BJ (cell line): ENCODE results near the gene GARIN5A. TPM values are rescaled to one million over a fixed set of nuclear protein-coding genes. Genes with fewer than 3 reads are reported as not detected.

Source experiments
- CTCF ChIA-PET: fragments of 350-600 bp; formaldehyde crosslinking; extraction: SDS; loops from one replicate; lab custom pipeline; 2021; ENCODE audit warnings: antibody characterized with exemption, inconsistent platforms; lab: Yijun Ruan, JAX
- POLR2A ChIA-PET: fragments of 300-600 bp; sonication (Branson Sonifier 250); formaldehyde crosslinking; extraction: SDS; loops from one replicate; lab custom pipeline; 2021; ENCODE audit warnings: antibody characterized with exemption; lab: Charles Lee
- DNase-seq: peaks from one replicate; pipeline ENCODE4 v3.0.0-alpha.2; 2011; ENCODE audit warnings: low read depth
- H3K27me3 ChIP-seq: 2 replicates; pipeline ENCODE4 v1.6.0; 2011; ENCODE audit warnings: low read length; ENCODE audit not compliant: control insufficient read depth, insufficient read depth
- H3K36me3 ChIP-seq: 2 replicates; pipeline ENCODE4 v1.5.1; 2011; ENCODE audit warnings: low read length; ENCODE audit not compliant: control insufficient read depth, insufficient read depth
- H3K4me3 ChIP-seq: 2 replicates; pipeline ENCODE4 v1.5.1; 2011; ENCODE audit warnings: low read depth, mild to moderate bottlenecking, control low read depth, low read length
- polyA plus RNA-seq: library from polyadenylated mRNA; depleted of rRNA; stranded (reverse); fragments of >200 nt; gene quantifications from 2 replicates; pipeline ENCODE4 v1.2.3, GENCODE V29; 2011
- TF ChIP-seq, protein P1 (sequence below): IDR thresholded peaks from 2 replicates; pipeline ENCODE4 v1.5.1; 2011; ENCODE audit warnings: low read depth, mild to moderate bottlenecking, control low read depth, inconsistent platforms, low read length, moderate library complexity; ENCODE audit not compliant: insufficient read depth

GARIN5A gene
- polyA plus RNA-seq, 1 experiment = 0.56 TPM

DNA sequence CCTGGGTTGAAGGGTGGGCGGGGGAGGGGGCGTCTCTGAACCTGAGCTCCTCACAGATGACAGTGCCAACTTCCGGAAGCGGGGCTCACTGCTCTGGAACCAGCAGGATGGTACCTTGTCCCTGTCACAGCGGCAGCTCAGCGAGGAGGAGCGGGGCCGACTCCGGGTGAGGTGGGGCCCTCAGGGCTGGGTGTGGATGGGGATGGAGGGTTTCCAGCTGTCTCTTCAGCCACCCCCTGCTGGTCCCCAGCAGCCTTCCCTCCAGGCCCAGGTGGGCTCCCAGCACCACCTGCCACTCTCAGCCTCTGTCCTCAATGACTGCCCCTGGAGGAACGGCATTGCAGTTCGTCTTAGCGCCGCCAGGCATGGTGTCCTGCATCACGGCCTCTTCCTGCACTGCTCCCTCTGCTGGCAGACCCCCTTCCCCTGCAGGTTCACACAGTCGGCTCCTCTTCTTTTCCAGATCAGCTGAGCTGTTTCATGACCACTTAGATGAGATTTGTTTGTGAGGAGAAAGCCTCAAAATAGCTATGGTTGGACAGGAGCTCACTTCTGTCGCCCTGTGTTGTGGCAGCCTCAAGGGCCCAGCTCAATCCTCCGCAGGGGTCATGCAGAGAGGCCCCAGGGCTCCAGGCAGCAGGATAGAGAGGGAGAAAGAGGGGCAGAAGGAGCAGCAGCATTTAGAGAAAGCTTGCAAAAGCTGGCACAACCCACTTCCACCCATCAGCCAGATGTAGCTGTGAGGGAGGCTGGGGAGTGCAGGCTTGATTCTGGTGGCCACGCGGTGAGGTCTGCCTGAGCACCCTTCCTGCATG is 2.5 kb upstream of the GARIN5A start:
- TF ChIP-seq, protein P1, sequence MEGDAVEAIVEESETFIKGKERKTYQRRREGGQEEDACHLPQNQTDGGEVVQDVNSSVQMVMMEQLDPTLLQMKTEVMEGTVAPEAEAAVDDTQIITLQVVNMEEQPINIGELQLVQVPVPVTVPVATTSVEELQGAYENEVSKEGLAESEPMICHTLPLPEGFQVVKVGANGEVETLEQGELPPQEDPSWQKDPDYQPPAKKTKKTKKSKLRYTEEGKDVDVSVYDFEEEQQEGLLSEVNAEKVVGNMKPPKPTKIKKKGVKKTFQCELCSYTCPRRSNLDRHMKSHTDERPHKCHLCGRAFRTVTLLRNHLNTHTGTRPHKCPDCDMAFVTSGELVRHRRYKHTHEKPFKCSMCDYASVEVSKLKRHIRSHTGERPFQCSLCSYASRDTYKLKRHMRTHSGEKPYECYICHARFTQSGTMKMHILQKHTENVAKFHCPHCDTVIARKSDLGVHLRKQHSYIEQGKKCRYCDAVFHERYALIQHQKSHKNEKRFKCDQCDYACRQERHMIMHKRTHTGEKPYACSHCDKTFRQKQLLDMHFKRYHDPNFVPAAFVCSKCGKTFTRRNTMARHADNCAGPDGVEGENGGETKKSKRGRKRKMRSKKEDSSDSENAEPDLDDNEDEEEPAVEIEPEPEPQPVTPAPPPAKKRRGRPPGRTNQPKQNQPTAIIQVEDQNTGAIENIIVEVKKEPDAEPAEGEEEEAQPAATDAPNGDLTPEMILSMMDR = peak; percentile 67
- Histone ChIP-seq H3K4me3 (no peak overlapping the region), H3K36me3 (peaks cover 29% of the 10 kb centered on the region), H3K27me3 (no peaks in the 10 kb centered on the region)
- no peak for DNase-seq
- POLR2A ChIA-PET = interaction anchor here (0.6 kb wide), 1 partner anchor 29 kb away, joined by 6 read pairs; no protein-coding TSS in a partner anchor
- CTCF ChIA-PET = interaction anchor here (1.0 to 2.3 kb wide), 6 partner anchors 9 to 122 kb away, joined by 3 to 9 read pairs (median 6); no protein-coding TSS in a partner anchor

GRCh38 chr19:50477751-50478515 is 1.3 kb upstream of the GARIN5A start:
- TF ChIP-seq, protein P1 = no peak
- CTCF ChIA-PET = interaction anchor here (1.5 to 2.3 kb wide), 4 partner anchors 12 to 120 kb away, joined by 6 to 9 read pairs (median 7); no protein-coding TSS in a partner anchor
- peaks cover 28% of the 10 kb centered on the region for H3K36me3 ChIP-seq
- no peak overlapping the region for H3K4me3 ChIP-seq
- DNase-seq = no peak
- POLR2A ChIA-PET = no interaction called here
- no peaks in the 10 kb centered on the region for H3K27me3 ChIP-seq

DNA sequence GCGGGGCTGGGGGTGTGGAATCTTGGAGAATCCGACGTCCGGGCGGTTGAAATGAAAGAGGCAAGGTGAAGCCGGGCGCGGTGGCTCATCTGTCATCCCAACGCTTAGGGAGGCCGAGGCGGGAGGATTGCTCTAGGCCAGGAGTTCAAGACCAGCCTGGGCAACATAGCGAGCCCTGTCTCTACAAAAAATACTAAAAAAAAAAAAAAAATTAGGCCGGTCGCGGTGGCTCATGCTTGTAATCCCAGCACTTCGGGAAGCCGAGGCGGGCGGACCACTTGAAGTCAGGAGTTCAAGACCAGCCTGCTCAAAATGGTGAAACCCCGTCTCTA is 225 bp upstream of the GARIN5A start:
- TF ChIP-seq, protein P1 = no peak
- DNase-seq = no peak
- Histone ChIP-seq H3K27me3 (no peaks in the 10 kb centered on the region), H3K4me3 (peak overlapping the region; percentile 67), H3K36me3 (peaks cover 22% of the 10 kb centered on the region)
- CTCF ChIA-PET = no interaction called here
- POLR2A ChIA-PET = no interaction called here

- CTCF ChIA-PET = interaction anchor here (1.7 kb wide), 1 partner anchor 119 kb away, joined by 4 read pairs; no protein-coding TSS in a partner anchor
- DNase-seq = no peak
- Histone ChIP-seq H3K27me3 (no peaks in the 10 kb centered on the region), H3K36me3 (peaks cover 16% of the 10 kb centered on the region), H3K4me3 (peak overlapping the region; percentile 67)
- POLR2A ChIA-PET = no interaction called here
- TF ChIP-seq, protein P1 = no peak
Measured at GRCh38 chr19:50475736-50476223, 868 bp downstream of the GARIN5A start.
